ENCODE measurements around the gene CNTFR.
A peak's percentile ranks its signal among the peaks of the same experiment; 100 is the strongest.

The CNTFR gene

GRCh38 chr9:34590381-34591247 lies 1.1 kb upstream of the CNTFR start:
- no peak for DNase-seq (ENCODE audit: low read depth, low spot score)

- DNase-seq (ENCODE audit: low read depth, low spot score): peak; percentile 31
Measured at GRCh38 chr9:34588671-34589635, 571 bp downstream of the CNTFR start.

GRCh38 chr9:34587271-34587670 lies 2.3 kb downstream of the CNTFR start:
- DNase-seq (ENCODE audit: low read depth, low spot score): no peak

DNA sequence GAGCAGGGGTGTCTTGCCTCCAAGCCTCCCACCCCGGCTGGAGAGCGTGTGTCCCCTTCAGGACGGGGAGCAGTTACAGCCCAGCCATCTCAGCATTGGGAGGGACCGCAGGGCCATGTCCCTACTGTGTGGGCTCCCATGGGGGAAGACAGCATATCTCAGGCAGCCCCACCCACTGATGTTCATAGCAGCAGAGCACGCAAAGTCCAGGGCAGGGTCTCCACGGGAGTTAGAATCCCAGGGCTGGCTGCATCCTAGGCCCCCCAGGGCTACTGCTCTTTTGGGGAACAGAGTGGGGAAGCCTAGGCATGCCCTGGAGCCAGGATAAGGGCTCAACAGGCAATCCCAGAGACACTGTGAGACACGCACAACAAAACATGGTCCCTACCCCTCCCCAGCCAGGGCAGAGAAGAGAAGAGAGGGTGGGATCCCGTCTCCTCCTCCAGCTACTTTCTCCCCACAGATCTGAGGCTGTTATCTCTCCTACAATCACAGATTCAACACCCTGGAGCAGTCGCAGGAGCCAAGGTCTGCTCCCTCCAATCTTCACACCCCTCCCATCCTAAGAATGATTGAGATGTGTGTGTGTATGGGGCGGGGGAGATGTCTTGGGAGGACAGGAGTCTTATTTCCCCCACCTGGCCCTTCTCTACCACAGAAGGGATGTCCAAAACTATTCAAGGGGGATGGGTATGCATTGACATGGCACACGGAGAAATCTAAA lies 3.4 kb downstream of the CNTFR start:
- DNase-seq (ENCODE audit: low read depth, low spot score): no peak

- DNase-seq (ENCODE audit: low read depth, low spot score): no peak
Measured at GRCh38 chr9:34584970-34585369, 4.6 kb downstream of the CNTFR start.

DNA sequence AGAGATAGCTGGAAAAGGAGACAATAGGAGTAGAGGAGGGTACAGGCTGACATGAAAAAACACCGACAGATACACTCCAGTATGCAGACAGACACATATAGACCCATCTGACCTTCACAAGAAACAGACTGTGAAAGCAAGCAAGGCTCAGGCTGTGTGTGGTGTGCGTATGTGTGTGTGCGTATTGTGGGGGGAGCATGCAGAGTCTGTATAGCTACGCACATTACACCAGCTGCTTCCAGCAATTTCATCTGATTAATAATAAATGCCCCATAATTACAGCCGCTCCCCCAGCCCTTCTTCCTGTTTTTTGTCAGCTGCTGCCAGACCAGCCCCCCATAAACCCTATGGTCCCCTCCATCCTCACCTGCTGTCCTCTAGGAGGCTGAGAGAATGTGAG lies 6.7 kb downstream of the CNTFR start:
- no peak for DNase-seq (ENCODE audit: low read depth, low spot score)

DNA sequence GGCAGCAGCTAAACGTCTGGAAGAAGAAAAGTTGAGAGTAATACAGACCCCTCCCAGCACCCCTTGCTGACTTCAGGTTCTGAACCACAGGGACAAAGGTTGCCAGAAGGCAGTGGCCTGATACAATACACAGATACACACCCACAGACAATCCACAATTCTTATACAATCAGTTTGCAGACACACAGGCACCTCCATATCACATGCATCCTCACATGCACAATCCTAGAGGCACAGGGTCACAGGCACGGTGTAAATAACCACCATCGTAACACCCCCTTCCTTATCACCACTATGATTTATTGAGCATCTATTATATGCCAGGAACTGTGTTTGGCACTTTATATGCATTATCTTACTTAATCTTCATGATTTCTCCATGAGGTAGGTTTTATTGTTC lies 8.2 kb downstream of the CNTFR start:
- DNase-seq (ENCODE audit: low read depth, low spot score): no peak

GRCh38 chr9:34580358-34580757 lies 9.2 kb downstream of the CNTFR start:
- peak; percentile 37 for DNase-seq (ENCODE audit: low read depth, low spot score)

DNA sequence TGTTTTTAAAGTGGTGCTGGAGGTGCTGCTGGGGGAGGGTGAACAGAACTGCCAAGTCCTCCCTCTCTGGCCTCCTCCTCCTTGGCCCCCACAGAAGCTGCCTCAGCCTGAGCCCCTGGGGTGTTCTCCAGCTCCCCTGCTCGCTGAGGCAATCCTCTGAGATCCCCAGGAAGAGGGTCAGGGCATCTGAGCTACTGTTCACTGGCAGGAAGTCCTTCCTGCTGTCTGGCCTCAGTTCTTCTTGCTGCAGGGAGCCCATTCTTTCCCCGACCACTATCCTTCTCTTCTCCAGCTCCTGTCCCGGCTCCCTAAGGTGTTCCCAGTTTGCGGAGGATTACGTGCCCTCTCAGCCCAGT lies 9.7 kb downstream of the CNTFR start:
- no peak for DNase-seq (ENCODE audit: low read depth, low spot score)

- no peak for DNase-seq (ENCODE audit: low read depth, low spot score)
Measured at GRCh38 chr9:34579104-34579807, 10.3 kb downstream of the CNTFR start.

GRCh38 chr9:34578241-34579103 lies 11.1 kb downstream of the CNTFR start:
- peak; percentile 79 for DNase-seq (ENCODE audit: low read depth, low spot score)

GRCh38 chr9:34577400-34578240 lies 11.9 kb downstream of the CNTFR start:
- DNase-seq (ENCODE audit: low read depth, low spot score): no peak

GRCh38 chr9:34576597-34577399 lies 12.7 kb downstream of the CNTFR start:
- DNase-seq (ENCODE audit: low read depth, low spot score): peak; percentile 50

DNA sequence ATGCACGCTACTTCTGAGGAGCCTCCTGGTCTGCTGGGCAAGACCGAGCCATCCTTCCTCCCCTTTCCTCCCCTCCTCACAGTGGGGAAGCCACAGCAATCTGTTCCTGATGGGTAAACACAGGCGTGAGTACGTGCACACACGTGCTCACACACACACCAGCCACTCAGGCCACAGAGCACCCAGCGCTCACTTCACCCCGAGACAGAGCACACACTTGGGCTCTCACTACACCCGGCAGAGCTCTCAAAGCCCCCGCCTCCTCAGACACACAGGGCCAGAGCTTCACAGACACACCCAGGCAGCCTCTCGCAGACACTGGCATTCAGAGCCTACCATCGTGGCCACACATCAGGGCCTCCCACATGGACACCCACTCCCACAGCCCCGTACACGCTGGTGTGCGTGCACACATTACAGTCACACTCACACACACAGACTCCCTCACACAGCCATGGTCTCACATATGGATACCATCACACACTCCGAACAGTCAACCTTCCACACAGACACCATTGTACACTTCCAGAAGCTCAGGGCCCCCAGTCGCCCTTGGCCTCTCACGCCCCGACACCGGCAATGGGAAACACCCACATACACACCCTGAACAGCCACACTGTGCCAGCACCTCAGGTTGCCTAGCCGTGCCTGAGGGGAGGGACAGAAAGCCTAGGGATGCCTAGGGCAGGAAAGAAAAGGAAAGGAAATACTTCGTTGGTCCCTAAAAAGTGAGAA lies 13.5 kb downstream of the CNTFR start:
- DNase-seq (ENCODE audit: low read depth, low spot score): no peak

GRCh38 chr9:34575241-34575640 lies 14.3 kb downstream of the CNTFR start:
- DNase-seq (ENCODE audit: low read depth, low spot score): no peak

GRCh38 chr9:34574571-34574970 lies 15.0 kb downstream of the CNTFR start:
- DNase-seq (ENCODE audit: low read depth, low spot score): no peak

- no peak for DNase-seq (ENCODE audit: low read depth, low spot score)
Measured at GRCh38 chr9:34573599-34574325, 15.8 kb downstream of the CNTFR start.

Data from astrocyte of the hippocampus (primary cell).